Muscle of back (tissue), 11 donors: ENCODE results near the gene ADORA3. TPM values are rescaled to one million over a fixed set of nuclear protein-coding genes. Genes with fewer than 3 reads are reported as not detected.

Experiments used
- DNase-seq, 3 donors: peaks; one replicate each; pipeline versions ENCODE4 v3.0.0 to v3.0.0-alpha.2; 2013
- polyA plus RNA-seq, 10 donors: library from polyadenylated mRNA; unstranded; fragments of 120-200 nt; gene quantifications; one replicate each; pipeline ENCODE4 v1.2.1, GENCODE V29; 2013; ENCODE audit not compliant: insufficient read length in 10 of 10

ADORA3 gene
- polyA plus RNA-seq, 10 donors, result 0.36 to 1.0 (median 0.74) TPM

DNA sequence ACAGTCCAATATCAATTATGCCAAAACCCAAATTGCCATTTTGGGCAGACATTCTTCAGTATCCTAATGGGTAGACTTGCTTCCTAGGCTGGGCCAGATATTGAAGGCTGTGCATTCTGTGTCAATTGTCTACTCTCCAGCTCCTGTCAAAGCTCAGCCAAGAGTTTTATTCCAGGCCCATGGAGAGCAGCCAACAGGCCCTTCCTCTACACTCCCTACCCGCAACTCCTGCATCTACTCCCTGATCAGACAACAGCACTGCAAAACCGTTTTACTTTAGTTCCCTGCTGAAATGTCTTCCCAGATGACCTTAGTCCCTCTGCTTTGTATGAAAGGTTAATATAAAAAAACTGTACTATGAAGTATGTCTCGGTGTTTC, 6.6 kb upstream of the ADORA3 start:
- peak in 2 of 3 donors; percentile 53 to 72 for DNase-seq

DNA sequence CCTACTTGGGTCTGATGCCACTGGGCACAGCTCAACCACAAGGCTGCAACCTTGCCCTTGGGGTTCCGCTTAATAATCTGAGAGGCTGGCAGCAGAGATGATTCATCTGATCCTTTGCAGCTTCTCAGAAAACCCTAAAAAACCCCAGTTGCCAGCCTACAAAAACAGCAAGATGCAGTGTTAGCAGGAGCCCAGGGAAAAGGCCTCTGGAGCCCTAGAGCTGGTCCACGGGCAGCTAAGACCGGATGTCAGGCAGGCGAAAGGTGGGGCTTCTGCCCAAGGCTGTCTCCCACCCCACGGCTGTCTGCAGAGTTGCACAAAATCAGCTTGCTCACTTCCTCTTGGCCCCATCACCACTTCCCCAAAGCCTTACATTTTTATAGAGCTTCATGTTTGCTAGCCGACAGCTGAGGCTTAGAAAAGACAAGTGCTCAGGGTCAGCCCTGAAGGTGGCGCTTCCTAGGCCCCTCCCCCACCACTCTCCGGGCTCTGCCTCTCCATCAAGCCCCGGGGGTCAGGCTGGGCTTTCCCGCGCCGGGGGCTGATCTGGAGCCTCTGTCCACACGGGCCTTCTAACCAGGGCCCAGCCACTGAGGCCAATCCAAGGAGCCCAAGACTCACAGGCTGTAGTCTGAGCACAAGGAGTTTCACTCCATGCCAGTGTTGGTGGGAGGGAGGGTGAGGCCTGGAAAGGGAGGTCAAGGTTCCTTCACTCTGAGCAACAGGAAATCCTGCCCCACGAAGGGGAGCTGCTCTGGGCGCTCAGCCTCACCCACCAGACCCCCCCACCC, 4.2 kb upstream of the ADORA3 start:
- DNase-seq, result peak in 2 of 3 donors; percentile 59 to 77

DNA sequence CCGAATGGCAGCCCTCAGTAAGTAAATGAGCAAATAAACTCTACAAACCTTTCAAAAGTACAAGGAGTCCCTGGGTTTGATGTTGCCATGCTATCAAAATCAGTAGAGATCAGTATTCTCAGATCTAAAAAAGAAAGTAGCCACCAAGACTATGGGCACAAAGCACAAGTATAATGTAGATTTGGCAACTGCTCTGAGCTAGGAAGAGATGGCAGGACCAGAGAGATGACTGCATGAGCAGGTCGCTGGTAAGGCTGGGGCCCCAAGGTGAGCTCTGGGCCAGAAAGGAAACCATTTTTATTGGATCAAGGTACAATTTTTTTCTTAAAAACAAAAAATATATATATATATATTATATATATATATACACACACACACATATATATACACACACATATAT, 3.1 kb upstream of the ADORA3 start:
- DNase-seq, result no peak

DNA sequence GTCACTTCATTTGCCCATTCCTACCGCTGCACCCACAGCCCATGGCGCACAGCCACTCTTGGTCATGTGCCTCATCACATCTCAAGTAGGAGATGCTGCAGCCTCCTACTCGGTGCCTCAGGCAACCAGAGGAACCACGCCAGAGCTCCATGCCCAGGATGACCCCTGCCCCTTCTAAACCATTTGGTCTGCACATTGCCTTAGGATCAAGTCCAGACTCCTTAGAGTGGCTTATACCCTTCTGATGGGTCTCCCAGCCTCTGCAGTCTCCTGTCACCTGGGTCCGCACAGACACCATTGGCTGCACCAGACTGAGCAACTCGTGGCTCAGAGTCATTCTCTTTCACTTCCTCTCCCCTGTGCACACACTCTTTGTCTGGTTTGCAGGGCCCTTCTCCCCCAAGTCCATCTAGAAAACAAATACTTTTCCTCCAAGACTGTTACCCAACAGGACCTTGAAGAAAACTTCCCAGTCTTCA, 2.2 kb upstream of the ADORA3 start:
- no peak for DNase-seq

DNA sequence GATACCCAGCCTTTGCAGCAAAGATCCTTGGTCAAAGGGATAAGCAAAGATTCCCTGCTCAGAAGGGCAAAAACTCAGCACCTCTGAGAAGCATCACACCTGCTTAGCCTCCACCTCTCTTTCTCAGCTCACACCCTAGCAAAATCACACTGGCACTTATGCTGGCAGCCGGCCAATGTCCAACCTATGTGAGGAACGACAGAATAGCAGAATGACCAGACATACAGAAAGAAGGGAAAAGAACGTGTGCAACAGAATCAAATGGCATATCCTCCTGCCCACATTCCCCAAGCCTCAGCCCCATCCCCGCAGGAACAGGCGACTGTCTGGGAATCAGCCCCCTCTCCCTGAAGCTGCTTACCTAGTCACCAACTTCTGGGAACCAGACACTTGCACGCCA, 664 bp upstream of the ADORA3 start:
- no peak for DNase-seq

DNA sequence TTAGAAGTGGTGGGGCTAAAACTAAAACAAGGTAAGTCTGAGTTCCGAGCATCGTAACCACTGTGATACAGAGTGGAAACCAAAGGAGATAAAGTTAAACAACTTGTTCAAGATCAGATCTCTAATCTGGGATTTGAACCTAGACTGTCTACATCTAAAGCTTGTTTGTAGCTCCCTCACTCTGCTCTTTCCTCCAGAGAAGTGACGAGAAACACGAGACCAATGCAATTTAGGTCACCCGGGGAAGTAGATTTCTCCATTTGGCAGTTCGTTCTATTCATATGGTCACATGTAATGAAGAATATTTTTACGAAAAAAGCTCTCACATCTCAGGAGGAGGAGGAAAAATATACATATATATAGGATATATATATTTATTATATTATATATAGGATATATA, 1.8 kb downstream of the ADORA3 start:
- no peak for DNase-seq

DNA sequence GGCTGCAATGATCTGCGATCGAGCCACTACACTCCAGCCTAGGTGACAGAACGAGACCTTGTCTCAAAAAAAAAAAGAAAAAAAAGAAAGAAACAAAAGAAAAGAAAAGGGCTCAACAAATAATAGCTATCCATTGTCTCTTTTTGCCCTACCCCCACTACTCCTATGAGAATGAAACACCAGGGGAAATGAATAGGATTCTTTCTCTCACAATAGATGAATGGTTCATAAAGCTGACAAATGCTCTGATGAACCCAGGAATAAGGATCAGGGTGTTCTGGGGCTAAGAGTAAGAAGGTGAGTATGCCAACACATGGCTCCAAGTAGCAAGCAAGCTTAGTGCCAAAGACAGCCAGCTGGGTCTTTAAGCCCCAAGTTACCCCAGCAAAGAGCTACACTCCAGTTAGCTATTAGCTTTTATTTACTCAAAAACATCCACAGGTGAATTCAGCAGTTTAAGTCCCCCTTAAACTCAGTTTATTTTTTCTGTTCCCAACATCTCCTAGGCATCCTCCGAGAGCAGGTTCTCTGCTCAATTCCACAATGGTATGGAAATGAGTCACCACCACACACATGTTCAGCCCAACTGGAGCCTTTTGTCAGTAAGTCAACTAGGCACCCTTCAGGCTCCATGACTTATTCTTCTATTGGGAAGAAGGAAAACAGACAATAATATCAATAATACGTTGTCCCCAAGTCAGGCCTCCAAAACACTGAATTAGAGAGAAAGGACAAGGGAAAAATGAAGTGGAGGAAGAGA, 4.2 kb downstream of the ADORA3 start:
- no peak for DNase-seq

DNA sequence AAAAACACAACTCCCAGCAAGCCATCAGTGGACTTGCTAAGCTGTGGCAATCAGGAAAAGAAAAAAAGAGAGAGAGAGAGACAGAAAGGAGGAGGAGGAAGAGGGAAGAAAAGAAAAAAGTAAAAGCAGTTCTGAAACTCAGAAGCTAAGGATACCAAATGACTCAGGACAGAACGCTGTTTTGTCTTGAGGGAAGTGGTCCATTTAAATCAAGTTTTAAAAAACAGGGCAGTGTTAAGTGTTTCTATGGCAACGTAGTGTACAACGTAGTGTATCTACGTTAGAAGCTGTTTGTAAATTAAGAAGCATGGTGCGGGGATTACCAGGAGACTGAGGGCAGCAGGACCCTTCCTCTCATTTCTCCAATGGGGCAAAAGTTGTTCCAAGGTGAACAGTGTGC, 5.8 kb downstream of the ADORA3 start:
- DNase-seq, result no peak

DNA sequence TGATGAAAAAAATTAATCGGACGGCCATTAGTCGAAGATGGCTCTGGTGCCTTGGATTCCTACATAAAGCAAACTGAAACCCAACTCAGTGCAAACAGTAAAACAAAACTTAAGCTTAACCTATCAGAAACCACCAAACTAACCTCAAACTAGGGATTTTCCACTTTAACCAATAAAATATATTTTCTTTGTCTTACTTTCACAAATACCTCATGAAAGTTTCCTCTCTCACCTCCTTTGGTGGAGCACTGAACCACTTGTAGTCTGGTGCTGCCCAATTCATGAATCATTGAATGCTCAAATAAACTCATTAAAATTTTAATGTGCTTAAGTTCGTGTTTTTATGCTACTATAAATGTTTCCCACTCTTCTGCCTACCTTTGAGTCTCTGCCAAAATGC, 7.0 kb downstream of the ADORA3 start:
- no peak for DNase-seq

DNA sequence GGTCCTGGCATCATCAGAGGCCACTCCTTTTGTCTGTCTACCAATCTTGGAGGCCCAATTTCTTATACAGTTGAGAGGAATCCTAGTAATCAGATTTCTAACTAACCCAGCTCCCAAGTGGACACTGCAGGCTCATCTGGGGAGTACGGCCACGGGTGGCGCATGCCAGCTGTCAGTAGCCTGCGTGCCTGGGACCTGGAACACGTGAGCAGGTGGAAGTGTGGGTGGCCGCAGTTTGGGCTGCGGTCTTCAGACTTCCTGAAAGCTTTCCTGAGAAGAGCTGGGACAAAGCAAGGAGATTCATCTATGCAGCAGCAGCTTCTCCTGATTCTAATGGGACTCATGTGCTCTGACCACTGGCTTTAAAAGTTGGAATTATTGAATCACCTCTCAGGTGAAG, 12.4 kb downstream of the ADORA3 start:
- DNase-seq, result no peak

DNA sequence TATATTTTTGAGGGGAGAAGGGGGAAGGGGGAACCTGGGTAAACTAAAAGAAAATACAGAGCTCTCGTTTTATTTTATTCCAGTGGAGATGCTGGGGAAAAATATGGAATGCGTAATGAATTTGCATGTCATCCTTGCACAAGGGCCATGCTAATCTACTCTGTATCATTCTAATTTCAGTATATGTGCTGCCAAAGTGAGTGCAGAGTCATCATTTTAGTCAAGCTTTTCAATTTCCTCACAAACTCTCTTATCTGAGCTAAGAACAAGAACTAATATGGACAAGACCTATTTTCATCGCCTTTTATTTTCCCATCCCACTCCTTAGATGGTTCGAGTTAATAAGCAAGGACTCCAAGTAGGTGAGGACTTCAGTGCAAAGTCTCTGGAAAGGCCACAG, 13.2 kb downstream of the ADORA3 start:
- no peak for DNase-seq

DNA sequence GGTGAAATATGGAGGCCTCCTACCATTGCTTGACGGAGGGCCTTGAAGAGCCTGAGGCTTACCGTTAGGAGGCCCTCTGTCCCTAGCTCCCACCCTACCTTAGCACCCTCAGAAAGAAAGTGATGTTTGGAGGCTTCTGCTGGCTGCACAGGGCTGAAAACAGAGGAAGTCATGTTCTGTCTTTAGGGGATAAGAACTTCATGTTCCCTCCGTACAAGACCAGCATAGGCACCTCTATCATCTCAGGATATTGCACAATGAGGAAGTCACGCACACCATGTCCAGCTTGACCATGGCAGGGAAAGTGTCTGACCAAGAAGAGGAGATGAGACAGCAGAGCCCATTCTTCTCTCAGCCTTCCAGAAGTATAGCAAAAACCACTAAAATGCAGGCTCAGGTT, 13.8 kb downstream of the ADORA3 start:
- DNase-seq, result no peak

DNA sequence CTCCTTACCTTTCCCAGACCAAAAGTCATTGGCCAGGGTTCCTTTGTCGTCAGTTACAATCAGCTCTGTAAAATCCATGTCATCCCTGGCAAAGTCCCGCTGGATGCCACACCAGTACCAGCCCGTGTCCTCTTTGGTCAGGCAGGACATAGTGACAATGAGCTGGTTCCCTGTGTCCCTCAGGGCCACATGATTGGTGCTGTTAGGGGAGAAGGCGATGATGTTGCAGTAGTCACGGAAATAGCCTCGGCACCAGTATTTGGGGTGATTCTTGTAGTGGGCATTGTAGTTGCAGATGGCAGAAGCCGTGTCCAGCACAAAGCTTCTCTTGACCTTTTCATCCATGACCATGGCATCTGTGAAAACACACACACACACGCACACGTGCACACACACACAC, 14.8 kb downstream of the ADORA3 start:
- no peak for DNase-seq

DNA sequence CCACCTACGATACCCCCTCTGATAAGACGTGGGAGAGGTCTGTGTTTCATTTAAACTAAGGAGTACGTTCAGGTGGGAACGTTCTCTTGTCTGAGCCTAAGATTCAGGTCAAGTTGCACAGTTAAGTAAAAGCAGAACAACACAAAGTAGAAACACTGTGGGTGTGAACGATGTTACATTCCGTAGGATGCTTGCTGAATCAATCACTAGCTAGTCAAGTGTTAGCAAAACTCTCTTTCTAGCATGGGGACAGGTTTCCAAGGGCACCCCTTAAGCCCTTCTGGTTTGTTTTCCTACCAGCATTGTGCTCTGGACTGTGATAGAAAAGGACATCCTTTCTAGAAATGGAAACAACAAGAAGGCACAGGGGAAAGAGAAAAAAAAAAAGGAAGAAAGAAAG, 16.3 kb downstream of the ADORA3 start:
- DNase-seq, result no peak

DNA sequence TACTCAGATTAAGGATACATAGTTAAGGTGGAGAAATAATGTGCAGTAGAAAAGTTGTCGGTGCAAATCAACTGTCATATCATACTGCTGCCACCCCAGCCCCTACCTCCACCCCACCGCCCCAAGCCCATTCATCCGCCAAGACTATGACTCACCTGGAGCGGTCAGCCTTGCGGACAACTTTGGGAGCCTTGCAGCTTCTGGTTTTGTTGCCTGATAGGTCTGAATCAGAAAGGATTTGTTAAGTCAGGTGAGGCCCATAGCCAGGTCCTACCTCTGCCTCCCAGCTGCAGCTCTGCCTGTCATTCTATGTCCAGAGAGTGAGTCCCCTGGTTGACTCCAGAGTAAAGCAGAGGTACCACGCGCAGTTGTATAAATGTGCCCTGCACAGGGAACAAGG, 17.0 kb downstream of the ADORA3 start:
- DNase-seq, result no peak

DNA sequence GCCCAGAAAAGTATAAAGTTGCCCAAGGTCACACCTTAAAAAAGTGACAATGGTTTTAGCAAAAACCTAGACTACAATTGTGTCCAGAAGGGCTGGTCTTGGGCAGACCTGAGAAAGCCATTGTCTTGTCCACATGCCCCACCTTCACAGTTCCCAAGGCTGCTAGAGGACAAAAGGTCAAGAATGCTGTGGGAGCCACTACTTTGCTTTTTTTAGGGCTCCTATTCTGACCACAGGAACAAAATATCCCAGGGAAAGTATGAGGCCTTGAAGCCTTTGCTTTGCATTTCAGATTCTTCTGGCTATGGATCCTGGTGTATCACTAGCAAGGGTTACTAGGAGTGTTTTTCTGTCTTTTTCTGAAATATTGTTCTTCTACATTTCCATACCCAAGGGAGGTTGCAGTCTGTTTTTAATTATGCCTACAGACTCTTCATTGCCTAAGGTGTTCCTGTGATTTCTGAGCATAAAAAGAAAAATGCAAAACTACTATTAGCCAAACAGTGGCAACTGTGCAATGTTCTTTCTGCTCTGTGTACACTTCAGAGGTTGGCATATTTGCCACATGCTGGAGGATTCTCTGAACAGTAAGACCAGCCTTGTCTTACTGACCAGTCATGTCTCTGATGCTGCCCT, 18.9 kb downstream of the ADORA3 start:
- no peak for DNase-seq

DNA sequence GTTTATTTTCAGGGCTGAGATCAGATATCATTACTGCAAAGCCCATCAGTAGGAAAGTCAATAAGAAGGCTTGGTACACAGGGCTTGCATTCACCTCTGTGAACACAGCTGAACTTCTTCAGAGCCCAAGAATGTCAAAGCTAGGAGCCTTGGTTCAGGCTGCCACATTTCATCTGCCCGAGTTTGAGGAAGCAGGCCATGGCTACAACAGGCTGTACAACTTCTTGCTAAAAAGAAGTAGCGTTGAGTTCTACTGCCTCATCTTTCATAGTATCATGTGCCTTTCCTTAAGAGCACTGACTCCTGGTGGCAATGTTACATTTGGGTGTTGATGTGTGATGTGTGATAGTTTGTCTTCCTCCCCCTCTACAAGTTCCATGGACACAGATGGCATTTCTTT, 19.6 kb downstream of the ADORA3 start:
- DNase-seq, result no peak

DNA sequence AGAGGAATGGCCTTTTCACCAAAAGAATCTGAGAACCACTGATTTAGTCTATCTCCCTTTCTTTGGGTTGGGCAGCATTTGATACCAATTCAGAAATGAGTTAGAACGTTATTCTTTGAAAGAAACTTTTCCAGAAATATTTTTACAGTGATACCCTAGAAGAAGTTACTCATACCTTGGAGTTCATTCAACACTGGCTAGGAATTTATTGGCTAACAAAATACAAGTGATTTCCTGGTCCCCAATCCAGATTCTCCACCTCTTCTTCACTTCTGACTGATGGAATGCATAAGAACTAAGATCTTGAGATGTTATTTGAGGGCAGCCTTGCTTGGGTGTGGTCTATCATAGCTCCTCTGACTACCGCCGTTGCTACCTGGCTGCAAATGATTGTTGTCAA, 20.3 kb downstream of the ADORA3 start:
- DNase-seq, result no peak

DNA sequence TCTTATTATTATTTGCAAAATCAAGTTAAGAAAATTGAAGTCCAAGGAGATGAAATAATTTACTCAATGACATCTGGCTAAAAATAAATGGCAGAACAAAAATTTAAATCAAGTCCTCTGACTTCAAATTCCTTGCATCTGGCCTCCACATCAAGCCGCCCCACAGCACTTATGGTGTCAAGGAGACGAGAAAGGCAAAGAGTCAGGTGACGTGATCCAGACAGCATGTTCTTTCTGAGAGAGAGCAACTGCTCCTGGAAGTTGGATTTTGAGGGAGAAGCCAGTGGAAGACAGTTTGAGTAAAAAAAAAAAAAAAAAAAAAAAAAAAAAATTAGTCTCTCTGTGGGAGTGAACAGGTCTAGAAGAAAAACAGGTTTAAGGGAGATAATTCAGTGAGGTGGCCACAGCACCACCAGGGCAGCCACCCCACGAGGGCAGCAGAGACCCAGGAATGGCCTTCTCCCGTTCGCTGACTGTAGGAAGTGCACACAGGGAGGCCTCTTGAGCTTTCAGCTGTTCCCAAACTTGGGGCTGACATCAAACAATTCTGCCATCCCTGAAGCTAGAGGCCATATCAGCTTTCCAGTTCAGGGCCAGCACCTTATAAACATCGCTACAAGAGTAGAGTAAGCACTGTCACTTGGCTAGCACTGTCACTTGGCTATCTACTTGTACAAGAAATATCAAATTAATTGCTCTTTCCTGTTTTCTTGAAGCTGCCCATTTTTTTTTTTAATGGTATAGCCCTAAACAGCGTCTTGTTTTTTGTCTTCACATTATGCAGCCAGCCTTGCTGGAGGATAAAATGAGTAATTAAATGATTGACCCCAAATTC, 21.8 kb downstream of the ADORA3 start:
- peak; percentile 50 to 81 (median 73) for DNase-seq

DNA sequence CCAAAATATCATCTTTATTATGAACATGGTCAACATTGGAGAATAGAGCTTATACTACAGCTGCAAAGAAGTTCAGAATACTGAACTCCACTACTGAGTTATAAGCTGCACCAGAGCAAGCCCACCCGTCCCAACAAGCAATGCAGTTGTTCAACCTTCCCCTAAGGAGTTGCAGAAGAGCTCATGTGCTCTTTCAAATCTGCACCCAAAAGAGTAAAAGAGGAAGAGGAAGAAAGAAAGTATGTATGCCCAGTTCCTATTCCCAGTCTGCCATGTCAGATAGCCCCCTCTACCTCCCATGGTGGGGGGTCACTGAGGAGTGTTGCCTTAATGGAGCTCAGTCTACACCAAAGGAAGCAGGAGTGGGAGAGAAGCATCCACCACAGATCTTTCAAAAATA, 22.8 kb downstream of the ADORA3 start:
- no peak for DNase-seq

DNA sequence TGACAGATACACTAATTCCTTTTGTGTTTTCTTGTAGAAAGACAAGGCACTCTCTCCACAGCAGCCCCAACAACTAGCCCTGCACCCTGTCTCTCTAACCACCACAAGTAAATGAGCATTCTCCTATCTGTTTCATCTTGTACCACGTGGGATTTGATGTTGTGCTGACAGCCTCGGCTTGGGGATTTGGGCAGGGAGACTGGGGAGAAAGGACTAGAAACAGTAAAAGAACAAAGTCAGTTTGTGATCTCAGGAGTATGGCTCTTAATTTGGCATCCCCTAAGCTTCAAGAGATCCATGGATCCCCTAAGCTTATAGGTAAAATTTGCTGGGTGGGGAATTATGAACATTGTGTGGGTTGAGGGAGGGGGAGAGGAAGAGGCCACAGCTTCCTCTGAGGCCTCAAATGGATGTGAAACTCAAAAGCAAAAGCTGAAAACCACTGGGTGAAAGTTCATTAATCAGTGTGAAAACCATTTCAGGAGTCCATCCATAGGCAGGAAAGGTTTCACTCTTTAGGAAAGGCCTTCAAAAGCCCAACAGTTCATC, 26.6 kb downstream of the ADORA3 start:
- peak in 1 of 3 donors; percentile 25 for DNase-seq

DNA sequence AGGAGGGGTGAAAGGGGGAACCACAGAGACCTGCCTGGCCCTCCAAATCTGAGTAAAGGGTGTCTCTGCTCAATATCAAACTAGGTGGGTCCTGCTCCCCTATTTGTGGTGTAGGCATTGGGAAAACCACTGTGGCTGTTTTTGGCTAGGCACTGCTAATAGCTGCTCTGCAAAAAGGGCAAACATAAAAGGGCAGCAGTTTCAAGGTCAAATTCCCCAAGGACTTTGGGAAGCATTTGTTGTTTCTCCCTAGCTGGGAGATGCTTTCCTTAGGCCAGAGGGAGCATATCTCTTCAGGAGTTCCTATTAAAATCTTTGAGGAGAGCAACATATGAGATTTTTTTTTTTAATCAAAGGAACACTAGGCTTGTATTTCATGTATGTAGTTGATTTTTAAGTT, 27.2 kb downstream of the ADORA3 start:
- DNase-seq, result no peak
